ENCODE results near the gene PACRG.

DNA sequence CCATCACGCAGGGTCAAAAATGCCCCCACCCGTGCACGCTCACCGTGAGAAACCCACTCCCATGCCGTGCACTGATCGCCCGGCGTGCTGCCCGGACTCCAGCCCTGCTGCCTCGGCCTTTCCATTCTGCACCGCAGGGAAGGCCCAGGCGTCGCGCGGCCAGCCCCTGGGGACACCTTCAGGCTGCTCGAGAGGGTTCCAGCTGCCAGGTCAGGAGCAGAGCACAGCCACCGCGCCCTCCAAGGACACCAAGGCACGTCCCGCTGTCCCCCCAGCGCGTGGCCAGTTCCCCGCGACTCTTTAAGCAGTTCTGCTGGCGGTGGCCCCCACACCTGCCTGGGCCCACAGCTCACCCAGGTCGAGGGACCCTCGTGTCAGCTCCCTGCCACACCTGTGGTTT lies 372.5 kb downstream of the PACRG start:
- TF ChIP-seq ZNF274 (IDR thresholded peaks at IDR 0.05; ENCODE audit: insufficient read depth, insufficient read length) (no peak), ATF2 (IDR thresholded peaks at IDR 0.05; ENCODE audit: low read length) (no peak), CHD4 (IDR thresholded peaks at IDR 0.05) (no peak)
- TF ChIP-seq, protein P1, sequence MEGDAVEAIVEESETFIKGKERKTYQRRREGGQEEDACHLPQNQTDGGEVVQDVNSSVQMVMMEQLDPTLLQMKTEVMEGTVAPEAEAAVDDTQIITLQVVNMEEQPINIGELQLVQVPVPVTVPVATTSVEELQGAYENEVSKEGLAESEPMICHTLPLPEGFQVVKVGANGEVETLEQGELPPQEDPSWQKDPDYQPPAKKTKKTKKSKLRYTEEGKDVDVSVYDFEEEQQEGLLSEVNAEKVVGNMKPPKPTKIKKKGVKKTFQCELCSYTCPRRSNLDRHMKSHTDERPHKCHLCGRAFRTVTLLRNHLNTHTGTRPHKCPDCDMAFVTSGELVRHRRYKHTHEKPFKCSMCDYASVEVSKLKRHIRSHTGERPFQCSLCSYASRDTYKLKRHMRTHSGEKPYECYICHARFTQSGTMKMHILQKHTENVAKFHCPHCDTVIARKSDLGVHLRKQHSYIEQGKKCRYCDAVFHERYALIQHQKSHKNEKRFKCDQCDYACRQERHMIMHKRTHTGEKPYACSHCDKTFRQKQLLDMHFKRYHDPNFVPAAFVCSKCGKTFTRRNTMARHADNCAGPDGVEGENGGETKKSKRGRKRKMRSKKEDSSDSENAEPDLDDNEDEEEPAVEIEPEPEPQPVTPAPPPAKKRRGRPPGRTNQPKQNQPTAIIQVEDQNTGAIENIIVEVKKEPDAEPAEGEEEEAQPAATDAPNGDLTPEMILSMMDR (IDR thresholded peaks at IDR 0.05 in 2 of 3, conservative IDR thresholded peaks at IDR 0.05 in 1 of 3; ENCODE audit: control insufficient read depth in 2 of 3, extremely low read depth in 1 of 3, insufficient read depth in 1 of 3, low read depth in 3 of 3, low read length in 3 of 3): no peak
- TF ChIP-seq, protein P2, sequence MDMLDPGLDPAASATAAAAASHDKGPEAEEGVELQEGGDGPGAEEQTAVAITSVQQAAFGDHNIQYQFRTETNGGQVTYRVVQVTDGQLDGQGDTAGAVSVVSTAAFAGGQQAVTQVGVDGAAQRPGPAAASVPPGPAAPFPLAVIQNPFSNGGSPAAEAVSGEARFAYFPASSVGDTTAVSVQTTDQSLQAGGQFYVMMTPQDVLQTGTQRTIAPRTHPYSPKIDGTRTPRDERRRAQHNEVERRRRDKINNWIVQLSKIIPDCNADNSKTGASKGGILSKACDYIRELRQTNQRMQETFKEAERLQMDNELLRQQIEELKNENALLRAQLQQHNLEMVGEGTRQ (IDR thresholded peaks at IDR 0.05; ENCODE audit: borderline replicate concordance, low read depth, low read length): no peak
